Inferior parietal cortex (tissue), 1 donor: ENCODE results near the gene GRIK3.
A peak's percentile ranks its signal among the peaks of the same experiment; 100 is the strongest.

ENCODE experiments used
- DNase-seq: peaks from one replicate; pipeline ENCODE4 v3.0.0-alpha.2; 2016; ENCODE audit errors: extremely low spot score

GRIK3 gene

DNA sequence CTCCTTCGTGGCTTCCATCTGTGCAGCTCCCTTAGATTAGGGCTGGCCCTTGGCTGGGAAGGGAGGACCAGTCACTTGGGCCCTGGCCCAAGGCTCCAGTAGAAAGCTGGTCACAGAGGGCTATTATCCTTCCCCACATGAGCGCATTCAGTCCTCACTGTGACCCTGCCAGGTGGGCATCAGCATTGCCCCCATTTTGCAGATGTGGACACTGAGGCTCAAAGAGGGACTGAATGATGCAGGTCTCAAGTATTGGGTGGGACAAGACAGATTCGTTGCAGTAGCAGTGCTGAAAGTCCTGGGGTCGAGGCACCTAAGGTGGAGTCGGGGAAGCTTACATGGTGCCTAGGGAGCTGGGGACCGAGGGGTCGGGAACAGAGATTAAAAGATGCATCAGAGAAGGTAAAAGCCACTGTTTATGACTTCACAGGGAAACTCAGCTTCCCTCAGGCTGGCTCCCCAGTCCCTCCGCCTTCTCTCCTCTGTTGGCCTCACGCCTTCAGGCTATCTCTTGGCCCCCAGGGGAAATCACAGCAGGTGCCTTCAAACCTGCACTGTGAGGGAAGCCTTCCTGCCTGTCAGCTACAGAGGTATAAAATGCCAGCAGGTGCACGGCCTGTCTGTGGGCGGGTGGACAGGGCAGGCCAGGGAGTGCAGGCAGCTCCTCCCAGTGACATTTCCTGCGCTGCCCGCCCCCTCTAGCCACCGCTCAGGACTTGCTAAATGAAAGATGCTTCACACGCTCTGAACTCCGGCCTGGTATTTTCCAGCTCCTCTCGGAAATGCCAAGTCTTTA lies 178.4 kb downstream of the GRIK3 start:
- DNase-seq = no peak

DNA sequence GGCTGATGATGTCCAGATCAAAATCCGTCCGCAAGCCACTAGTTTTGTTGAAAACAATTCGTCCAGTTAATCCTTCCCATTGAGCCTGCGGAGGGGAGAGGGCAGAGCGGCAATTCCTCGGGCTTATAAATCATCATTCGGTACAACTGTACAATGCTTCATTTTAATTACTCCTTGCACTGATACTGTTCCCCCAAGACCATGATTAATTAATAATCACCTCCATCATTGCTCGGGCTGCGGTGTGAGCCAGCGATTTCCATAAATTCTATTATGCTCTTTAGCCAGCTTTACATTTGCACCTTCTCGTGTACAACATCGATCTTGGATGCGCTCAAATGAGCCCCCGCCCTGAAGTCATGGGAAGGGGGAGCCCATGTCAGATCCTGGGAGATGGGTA lies 180.7 kb downstream of the GRIK3 start:
- DNase-seq = no peak

DNA sequence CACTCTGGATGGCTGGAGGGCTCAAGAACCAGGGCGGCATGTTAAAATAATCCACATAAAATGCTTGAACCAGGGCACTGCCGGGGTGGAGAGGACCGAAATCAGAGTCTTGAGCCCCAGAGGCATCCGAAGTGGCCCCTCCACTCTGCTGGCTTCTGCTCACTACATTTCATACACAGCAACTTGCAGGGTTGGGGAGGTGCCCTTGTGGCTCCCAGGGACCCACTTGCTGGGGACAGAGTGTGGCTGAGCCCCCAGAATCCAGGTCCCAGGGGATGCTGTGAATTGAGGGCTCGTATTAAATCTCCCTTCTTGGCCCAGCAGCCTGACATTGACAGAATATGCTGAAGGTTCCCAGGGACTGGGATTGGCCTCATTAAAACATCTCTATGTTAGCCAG lies 181.7 kb downstream of the GRIK3 start:
- DNase-seq = no peak

DNA sequence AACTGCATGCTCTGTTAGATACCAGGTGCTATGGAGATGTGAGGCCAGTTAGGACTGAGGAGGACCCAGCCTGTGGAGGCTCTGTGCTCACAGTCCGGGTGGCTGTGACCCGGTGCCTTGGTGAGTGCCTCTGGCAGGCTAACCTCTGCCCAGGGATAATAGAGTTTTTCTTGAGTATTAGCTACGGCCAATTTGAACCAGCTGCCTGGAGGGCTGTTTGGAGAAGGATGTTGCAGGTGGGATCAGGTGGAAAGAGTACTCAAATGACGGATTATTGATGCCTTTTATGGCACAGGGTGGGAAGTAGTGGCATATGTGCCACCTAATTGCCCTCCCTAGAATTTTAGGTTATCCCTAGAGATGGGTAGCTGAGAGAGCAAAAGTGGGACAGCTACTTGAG lies 182.7 kb downstream of the GRIK3 start:
- no peak for DNase-seq

DNA sequence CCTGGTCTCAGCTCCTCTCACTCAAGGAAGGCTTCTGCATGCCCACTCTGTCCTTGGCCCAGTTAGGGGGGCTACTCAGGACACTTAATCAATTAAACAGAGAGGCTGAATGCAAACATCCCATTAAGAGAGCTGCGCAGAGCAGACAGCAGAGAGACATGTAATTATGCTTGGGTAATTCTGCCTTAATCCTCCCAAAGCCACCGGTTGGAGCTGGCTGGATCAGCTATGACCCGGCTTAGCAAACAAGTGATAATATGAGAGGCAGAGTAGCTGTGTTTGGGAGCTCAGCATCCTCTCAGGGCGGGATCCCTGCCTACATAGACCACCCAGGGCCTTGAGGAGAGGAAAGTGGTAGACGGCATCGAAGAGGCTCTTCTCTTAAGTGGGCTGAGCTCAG lies 183.2 kb downstream of the GRIK3 start:
- no peak for DNase-seq

DNA sequence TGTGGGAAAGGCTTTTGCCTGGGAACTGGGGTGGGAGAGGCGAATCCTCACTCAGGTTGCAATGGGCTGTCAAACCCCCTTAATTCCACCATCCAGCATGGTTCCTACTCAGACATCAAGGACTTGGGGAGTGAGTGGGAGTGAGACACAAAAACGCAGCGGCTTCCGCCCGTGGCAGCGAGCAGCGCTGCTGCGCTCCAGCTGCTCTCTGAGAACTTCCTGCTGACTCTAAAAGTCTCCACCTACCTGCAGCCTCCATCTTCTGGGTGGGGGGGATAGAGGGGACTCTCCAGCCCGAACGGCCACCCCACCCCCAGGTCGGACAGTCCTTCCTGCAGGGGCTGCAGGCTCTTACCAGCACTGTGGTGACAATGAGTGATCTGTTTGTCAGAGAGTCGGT lies 184.4 kb downstream of the GRIK3 start:
- no peak for DNase-seq

DNA sequence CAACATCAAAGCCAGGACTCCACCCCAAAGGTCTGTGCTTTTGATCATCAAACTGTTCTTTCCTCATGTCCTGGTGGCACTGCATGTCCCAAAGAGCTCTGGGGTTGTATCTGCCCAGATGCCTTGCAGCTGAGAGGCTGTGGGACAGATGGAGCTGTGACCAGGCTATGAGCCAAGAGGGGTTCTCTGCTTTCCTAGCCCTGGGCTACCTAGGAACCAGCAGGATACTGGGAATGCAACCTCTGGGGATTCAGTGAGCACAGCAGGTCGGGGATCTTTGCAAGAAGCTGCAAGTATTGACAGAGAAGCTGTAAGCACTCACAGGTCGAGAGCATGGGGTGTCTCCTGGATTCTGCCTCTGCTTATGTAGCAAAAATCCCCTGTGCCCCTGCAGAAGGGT lies 186.6 kb downstream of the GRIK3 start:
- no peak for DNase-seq

DNA sequence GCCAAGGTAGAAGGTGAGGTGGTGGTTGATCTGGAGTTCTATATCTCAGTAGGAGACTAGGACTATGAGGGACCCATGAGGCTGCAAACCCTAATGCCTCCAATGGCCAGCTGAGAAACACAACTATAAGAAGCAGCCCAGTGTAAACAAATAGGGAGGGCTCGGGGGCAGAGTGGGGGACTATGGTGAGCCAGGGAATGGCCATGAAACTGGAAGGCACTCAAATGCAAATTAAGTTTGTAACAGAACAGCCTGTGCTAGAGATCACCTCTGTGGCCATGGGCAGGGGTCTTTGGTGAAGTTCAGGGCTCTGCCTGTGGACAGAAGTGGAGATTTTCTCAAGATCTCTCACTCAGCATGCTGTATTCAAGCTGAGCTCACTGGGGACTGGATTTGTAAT lies 187.1 kb downstream of the GRIK3 start:
- no peak for DNase-seq

DNA sequence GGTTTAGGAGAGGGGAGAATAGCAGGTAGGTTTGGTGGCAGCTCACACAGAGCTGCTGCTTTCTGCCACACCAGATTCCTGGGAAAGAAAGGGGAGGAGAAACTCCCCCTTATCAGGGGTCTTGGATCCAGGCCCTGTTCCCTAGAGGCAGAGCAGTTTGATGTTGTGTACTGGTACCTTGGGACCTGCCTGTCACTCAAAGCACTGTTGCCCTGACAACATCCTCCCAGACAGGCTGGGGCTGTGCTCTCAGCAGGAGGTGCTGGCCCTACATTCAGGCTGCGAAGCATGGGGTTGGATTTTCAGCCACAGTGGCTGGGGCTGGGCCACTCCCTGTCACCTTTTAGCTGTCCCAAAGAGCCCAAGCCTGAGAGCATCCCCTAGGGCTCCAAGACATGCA lies 188.0 kb downstream of the GRIK3 start:
- DNase-seq = no peak

DNA sequence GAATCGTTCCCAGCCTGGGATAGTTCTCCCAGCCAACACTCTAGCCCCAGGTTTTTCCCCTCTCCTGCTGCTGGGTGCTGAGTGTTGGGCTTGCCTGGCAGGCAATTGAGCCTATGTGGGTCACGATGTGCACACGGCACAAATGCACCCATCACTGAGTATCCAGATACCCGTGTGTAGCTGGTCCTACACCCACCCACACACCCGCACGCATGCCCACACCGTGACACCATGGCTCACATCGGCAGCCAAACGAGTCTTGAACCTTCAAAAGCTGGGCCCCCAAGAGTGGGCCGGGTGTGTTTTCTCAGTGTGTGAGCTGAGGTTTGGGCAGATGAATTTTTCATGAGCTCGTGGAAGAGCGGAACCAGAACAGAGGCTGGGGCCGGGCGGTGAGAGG lies 188.5 kb downstream of the GRIK3 start:
- no peak for DNase-seq

DNA sequence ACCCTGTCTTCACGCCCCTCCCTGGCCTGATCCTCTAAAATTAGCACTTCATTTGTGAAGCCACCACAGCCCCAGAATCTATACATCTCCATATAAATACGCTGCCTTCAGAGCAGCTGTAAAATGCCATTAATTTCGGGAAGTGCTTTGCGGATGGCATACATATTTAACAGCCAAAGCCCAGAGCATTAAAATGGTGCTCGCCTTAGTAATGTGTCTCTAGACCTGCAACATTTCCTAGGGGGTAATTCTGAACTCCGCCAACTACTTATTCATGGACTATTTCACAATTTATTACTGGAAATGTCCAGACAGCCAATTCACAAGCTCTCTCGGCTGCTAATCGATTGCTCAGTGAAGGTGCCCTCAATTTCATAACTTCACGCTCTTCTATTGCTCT lies 189.4 kb downstream of the GRIK3 start:
- DNase-seq = no peak

DNA sequence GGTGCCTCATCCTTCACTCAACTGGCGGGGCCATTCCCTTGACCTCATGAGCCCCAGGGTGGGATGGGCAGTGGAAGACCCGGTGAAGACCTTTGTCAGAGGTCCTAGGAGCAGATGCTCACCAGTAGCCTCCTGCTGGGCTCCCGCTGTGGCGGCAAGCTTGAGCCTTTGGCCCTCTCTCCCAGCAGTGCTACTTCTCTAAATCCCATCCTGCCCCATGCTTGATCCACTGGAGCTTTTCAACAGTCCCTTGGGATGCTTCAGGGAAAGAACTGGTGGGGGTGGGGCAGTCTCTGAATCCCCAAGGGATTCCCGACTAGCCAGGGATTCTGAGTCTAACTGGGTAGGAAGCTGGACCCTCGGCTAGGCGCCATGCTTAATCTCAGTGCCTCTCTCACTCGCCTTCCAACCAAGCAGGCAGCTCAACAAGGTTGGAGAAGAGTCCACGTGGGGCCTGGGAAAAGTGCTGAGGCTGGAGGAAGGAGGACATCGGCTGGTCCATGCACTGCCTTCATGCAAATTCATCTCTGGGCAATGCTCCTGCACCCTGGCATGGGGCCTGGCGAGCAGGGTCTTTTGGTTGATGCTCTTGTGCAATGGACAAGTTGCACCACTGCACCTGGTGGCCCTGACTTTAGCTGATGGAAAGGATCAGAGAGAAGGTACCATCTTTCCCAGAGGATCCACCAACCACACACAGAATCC lies 190.3 kb downstream of the GRIK3 start:
- DNase-seq = no peak

DNA sequence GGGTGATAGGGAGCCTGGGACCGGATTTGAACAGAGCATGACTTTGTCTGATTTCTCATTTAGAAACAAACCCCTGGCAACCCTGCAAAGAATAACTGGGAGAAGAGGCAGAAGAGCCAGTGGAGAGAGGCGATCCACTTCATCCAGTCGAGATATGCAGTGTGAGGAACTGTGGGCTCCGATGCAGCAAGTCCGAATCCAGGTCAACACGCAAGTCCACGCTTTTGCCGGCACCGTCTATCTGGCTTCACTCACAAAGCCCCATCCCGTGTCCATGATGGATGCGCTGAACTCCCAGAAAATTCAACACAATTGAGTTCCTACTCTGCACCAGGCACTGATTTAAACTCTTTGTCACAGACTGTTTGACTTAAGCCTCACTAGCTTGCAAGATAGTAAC lies 191.3 kb downstream of the GRIK3 start:
- no peak for DNase-seq

DNA sequence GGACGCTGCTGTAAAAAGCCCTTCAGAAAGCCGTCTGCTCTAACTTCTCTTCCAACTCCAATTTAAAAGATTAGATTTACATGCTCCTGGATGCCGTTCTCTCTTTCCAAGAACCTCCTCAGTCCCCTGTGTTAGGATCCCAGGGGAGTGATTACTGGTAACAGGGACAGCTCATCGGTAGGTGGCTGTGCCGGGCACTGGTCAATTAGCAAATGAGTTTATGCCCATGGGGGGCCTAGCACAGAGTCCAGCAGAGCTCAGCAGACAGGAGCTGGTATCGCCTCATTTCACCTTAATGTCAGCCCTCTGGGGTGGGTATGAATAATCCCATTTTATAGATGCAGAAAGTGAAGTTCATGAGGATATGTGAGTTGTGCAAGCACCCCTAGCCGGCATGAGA lies 191.9 kb downstream of the GRIK3 start:
- no peak for DNase-seq

DNA sequence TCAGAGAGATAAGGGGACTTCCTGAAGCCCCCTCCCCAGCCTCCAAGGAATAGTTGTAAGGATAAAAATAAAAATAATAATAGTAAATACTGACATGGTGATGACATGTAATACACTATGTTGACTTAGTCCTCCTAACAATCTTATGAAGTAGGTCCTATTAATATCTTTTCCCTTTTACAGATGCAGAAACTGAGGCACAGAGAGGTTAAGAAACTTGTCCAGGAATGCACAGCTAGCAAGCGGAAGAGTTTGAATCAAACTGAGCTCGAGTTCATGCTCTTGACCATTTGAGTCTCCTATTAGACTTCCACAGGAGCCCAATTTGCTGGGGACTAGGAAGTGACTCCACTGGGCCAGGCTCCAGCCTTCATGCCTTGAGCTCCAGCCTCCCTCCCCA lies 194.8 kb downstream of the GRIK3 start:
- no peak for DNase-seq

DNA sequence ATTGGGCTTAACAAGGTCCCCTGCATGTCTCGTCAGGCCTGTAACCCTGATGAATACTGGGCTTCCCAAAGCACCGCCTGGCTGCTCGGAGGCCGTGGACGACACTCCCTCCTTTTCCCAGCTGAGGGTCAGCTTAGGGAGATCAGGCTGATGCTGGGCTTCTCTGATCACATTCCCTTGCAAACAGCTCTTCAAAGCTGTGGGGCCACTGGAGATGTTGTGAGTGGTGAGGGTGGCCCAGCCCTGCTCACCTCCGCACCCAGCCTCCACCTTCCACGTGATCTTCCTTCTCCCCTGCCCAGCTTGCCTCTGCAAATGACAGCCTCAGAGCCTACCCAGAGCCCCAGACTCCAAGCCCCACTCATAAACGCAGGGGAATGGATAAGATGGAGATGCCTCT lies 195.4 kb downstream of the GRIK3 start:
- DNase-seq = no peak

DNA sequence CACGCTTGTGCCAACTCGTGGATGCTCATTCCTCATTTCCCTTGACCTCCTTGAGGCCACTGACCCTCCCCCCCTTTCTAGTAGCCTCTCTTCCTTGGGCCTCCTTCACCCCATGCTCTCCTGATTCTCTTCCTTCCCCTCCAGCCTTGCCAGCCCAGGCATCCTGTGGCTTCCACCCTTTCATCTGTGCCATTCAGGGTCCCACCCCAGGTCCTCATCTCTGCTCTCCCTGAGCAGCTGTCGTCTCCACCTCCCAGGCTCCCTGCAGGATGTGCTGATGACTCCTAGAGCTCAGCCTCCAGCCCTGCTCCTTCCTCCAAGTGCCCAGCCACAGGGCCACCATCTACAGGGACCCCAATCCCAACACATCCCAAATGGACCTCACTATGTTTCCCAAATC lies 197.4 kb downstream of the GRIK3 start:
- no peak for DNase-seq

DNA sequence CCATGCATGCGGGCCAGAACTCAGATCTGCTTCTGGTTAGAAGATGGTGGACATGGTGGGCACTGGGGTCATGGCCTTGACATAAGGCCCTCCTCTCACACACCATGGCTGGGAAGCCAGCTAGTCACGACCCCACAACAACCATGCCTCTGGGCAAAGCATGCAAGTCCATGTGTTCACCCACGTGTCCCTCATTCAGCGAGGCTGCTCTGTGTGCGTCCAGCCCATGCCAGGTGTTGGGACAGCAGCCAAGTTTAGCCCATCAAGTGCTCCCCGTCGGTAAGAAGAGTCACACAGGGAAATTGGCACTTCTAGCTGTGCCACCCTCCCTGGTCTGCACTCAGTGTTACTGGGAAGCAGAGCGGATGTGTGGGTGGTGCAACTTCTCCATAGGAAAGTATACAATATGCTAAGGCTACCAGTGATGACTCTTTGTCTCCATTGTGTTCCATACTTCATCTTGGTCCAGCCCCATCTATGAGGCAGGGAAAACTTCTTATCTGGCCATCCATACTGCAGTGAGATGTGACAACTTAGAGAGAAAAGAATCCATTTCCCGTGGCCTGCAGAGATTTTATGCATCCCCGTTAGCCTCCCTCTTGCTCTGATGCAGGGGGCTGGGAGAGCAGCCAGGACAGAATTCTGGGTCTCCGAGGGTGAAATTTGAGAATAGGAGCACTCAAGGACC lies 198.0 kb downstream of the GRIK3 start:
- peak; percentile 11 for DNase-seq

DNA sequence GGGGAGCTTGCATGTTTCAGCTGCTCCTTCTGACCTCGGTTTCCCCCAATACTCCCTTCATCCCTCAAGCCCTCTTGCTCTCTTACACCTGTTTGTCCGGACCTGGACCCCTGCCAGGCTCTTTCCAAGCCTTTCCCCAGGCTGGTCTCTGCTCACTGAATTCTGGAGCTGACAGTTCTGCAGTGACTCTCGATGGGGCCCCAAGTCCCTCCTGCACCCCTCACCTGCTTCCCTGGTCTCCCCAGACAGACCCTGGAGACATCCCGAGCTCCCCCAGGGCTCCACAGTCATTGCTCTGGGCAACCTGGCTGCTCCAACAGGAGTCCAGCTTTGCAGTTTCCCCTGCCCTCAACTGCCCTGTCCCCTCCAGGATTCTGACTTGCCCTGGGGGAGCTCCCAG lies 198.6 kb downstream of the GRIK3 start:
- no peak for DNase-seq

DNA sequence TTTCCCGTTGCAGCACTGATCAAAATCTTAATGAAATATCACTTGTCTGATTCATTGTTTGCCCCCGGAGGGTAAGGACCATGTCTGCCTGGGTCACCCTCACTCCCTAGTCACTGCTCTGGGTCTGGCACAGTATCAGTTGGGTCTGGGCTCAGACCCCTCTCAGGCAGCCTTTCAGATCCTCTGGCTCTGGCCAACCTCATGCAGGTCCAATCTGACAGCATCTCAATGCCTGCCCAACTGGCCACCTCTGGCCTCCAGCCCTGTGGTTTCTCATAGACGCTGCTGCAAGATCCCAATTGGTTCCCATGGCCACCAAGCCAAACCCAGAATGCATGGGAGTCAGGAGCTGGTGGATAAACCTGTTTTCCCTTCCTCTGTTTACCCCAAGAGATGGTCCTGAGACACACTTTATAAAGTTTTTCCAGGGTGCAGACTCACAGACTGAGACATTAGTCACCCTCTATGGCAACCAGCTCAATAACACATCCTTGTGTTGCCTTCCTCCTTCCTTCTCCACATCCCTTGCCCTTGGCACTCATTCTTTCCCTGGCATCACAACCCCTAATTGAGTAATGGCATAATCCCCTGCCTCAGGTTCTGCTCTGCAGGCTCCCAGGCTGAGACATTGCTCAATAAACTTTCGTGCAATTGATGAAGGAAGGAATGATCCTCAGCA lies 199.2 kb downstream of the GRIK3 start:
- no peak for DNase-seq

DNA sequence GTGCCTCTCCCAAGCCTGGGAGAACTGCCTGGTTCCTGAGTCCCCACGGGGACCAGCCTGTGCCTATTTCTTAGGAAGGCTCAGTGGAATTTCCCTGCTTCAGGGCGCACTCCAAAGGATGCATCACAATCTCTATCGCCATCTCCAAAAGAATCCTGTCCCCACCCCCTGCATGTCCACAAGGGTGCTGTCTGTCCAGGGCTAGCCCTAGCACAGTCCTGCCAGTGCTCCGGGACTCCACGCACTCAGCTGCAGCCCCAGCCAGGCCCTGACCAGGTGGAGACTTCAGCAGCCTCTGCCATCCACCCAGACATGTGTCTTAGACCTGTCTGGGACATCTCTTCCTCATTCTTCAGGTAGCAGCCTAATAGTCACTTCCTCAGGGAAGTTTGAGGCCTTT lies 199.7 kb downstream of the GRIK3 start:
- no peak for DNase-seq

DNA sequence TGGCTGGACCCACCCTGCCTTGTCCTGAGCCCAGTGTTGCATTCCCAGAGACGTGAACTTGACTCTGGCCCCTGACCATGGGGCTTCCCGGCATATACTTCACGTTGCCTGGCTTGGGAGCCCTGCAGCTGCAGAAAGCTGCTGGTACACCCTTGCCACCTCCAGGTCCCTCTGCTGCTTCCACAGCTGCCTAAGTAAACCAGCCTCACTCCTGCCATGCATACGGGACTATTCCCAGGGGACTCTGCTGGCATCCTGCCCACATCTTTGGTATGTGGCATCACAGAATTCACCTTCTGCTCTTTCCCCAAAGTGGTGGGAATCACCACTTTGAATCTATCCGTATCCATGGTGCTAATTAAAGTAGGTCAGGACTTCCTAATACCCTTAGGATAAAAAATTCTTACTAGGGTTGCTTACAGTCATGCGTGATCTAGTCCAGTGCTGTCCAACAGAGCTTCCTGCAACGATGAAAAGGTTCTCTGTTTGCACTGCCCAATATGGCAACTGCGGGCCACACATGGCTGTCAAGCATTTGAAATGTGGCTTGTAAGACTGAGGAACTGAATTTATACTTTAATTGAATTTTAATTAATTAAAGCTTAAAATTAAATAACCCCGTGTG lies 203.0 kb downstream of the GRIK3 start:
- DNase-seq = no peak
